HG03103 (cell line): Measurements from ENCODE around the gene COPB1.

ENCODE experiments used
- ATAC-seq: cut with Tn5 transposase; IDR thresholded peaks from one replicate; pipeline ENCODE4 v1.9.1; 2021; ENCODE audit warnings: low read depth; ENCODE audit not compliant: unreplicated experiment

Gene COPB1

DNA sequence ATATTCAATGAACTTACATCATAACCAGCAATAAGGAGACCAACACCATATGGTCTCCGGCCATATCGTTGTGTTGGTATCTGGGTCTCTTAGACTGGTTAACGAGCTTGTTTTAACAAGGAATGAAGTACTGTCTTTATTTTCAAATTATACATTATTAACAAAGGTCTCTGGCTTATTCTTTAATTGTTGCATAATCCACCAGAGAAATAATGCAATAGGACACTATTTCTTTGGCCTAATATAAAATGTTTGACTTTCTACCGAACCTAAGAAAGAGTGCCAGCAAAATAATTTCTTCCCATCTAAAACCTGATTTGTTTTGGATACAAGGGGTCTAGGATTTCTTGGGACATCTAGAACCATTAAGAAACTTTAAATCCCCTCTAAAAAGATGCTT, 14.2 kb upstream of the COPB1 start:
- ATAC-seq: no peak

GRCh38 chr11:14506532-14506931, 6.9 kb upstream of the COPB1 start:
- ATAC-seq: no peak

DNA sequence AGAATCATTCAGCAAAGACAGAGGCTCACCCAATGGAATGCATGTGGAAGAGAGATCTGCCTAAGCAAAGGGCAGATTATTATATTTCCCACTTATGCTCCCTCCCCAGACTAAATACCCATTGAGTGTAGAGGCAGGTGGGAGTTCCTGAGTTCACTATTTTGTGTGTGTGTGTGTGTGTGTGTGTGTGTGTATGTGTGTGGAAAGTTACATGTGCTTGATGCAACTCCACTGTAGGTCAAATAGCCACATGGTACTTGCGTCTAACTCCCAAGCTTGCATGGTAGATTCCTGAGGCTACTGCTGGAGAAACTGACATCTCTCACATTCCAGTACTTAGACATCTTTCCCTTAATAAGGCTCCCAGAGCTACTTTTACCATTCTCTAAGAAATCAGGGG, 3.4 kb upstream of the COPB1 start:
- ATAC-seq: no peak

- no peak for ATAC-seq
Observed at GRCh38 chr11:14502039-14502438, 2.4 kb upstream of the COPB1 start.

- ATAC-seq: peak; percentile 47
Observed at GRCh38 chr11:14500181-14500651, 605 bp upstream of the COPB1 start.

- no peak for ATAC-seq
Observed at GRCh38 chr11:14499178-14499559, 442 bp downstream of the COPB1 start.

DNA sequence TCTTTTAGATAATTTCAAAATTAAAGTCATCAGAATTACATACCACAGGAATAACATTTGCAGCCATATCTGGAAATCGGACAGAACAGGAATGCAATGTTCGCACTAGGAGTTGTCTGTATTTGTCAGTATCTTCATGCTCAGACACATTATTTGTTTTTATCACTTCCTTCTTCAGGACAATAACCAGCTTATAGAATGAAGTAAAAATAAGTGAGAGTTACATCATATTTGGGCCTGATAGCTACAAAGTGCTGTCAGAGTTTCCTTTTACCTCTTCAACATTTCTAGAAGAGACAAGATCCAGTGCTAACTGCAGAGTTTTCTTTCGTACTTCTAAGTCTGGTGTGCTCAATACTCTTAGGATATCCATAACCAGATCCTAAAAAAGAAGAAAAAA, 18.9 kb downstream of the COPB1 start:
- no peak for ATAC-seq

DNA sequence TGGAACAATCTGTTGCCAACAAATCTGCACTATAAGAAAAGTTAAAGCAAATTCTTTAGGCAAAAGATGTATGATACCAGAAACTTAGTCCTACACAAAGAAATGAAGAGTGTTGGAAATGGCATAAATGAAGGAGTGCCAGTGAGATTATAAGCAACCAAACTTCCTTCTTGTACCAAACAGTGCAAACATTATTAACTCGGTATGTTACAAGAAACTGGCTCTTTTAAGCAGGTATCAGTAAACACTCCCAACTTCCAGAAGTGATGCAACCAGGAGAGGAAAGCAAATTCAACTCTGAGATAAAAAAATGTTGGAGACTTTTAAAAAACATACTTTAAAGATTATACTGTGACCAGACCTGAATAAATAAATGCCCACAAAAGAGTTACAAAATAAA, 28.5 kb downstream of the COPB1 start:
- ATAC-seq: no peak

DNA sequence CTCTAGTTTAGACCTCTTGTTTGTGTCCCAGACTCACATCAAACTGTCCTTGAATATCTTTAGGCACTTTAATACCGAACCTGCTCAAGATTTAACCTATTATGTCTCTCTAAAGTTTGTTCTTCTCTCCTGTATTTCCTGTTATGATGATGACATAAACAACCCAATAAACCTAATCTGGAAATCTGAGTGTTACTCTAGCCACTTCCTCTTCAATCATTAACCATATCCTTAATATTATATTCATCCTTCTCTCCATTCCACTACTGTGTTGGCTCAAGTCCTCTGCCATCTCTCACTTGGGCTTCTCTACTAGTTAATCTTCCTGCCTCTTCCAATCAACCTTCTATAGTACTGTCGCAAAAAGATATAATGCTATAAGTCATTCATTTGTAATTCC, 36.0 kb downstream of the COPB1 start:
- no peak for ATAC-seq

DNA sequence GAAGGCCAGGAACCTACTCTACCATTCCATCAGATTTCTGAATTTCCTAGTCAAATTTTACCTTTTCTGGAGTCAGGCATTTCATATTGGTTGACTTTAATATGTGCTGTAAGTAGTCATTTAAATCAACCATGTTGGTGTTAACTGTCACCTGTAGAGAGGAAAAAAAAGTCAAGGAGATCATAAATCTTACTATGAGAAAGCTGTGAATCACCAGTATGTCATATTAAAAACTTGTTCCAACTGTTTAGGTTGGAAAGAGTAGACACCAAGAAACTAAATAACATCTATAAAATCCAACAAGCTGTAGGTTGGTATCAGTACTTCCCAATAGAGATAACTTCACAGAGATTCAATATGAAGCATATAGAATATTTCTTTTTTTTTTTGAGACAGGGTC, 39.5 kb downstream of the COPB1 start:
- ATAC-seq: no peak

GRCh38 chr11:14458377-14458776, 41.2 kb downstream of the COPB1 start:
- ATAC-seq: no peak

- no peak for ATAC-seq
Observed at GRCh38 chr11:14455648-14456430, 43.8 kb downstream of the COPB1 start.

GRCh38 chr11:14454861-14455632, 44.6 kb downstream of the COPB1 start:
- no peak for ATAC-seq

GRCh38 chr11:14451825-14452224, 47.8 kb downstream of the COPB1 start:
- ATAC-seq: peak; percentile 74

- ATAC-seq: no peak
Observed at GRCh38 chr11:14449302-14449714, 50.3 kb downstream of the COPB1 start.

DNA sequence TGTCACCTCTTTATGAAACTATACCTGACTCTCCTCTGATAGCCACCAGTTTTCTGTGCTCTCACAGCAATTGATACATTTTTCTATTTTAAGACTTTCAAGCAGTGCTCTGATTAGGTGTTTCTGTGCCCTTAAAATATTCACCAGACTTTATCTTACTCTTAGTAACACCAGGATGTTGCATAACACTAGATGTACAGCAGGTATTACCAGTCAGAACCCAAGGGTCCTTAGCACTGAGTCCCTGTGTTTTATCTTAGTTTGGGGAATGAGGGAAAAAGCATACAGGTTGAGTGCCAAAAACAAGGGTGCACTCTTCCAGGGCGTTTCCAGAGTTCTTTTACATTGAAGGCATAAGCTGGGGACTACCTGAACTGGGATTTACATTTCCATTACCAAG, 51.4 kb downstream of the COPB1 start:
- no peak for ATAC-seq

- no peak for ATAC-seq
Observed at GRCh38 chr11:14446701-14447169, 52.9 kb downstream of the COPB1 start.

DNA sequence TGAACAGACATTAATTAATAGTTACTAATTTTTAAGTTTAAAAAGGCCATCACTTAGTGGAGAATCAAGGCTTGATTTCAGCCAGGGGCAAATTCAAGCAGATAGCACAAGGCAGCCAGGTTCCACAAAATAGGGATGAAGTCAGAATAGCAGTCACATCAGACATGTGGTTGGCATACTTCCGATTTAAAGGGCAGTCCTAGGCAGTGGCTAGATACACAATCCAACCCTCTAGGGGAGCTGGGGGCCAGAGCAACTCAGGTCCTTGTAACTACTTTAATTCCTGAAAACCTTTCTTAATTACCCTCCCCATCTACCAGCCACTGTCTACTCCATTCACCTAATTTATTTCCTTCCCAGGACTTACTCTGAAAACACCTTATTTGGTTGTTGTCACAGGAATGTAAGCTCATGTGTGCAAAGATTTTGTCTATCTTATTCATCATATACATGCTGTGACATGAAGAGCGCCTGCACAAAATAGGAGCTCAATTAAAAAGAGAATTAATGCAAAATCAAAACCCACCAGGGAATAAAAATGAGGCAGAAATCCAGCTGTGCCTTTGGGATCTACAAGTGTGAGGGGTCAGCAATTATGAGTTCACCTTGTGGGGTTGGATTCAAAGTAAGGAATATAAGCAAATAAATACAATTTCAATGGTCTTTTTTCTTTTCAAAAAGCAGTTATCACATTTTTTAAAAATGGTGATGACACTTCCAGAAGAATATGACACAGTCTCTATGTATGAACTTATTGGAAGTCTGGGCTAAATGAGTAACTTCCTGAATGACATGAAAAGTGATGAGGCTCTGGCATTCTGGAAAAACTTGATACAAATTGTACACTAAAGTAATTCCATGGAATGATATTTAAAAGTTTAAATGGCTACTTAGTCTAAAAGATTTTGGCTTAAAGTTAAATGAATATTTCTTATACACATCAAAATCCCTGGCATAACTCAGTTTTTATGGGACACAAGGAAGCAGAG, 53.8 kb downstream of the COPB1 start:
- no peak for ATAC-seq

DNA sequence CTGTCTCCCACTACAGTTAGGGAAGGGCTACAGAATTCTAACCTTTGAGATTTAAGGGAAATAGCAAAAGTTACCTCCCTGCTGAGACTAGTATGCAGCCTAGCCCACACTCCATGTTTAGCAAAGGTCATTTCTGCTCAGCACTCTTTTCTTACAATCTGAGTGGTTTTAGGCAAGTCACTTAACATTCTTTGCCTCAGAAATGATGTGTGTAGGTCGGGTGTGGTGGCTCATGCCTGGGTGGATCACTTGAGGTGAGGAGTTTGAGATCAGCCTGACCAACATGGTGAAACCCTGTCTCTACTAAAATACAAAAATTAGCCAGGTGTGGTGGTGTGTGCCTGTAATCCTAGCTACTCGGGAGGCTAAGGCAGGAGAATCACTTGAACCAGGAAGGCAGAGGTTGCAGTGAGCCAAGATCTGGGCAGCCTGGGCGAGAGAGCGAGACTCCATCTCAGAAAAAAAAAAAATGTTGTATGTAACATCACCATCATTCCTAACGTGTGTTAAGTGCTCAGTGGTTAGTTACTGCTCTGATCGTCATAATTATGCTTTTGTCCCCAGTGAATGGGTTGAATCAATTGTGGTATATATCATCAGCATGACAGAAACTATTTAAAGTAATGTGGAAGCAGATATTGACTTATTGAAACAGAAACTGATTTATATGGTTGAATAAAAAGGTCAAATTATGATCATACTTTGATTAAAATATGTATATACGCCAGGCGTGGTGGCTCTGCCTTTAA, 55.0 kb downstream of the COPB1 start:
- no peak for ATAC-seq

DNA sequence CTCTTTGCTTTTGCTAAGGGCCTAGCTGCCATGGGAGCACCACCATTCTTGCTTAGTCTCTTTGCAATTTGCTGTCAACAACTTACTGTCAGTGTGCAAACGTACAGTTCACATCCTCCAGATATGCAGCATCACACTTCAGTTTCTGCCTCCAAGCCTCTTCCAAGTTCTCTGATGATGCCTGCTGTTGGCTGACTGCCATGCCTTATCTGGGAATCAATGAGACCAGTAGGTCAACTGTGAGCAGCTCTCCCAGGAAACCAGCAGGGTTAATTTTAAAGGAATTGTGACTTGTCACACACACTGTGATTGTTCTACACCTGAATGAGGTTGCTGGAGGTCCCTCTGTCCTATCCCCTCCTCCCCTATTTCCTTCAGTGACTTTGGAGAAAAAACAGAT, 56.0 kb downstream of the COPB1 start:
- no peak for ATAC-seq
